ENCODE measurements around the gene ADM. TPM values are rescaled to one million over a fixed set of nuclear protein-coding genes. Genes with fewer than 3 reads are reported as not detected.

Gene ADM
- total and polyA plus RNA-seq, 12 donors, result 3.6 to 55.7 (median 15.8) TPM

DNA sequence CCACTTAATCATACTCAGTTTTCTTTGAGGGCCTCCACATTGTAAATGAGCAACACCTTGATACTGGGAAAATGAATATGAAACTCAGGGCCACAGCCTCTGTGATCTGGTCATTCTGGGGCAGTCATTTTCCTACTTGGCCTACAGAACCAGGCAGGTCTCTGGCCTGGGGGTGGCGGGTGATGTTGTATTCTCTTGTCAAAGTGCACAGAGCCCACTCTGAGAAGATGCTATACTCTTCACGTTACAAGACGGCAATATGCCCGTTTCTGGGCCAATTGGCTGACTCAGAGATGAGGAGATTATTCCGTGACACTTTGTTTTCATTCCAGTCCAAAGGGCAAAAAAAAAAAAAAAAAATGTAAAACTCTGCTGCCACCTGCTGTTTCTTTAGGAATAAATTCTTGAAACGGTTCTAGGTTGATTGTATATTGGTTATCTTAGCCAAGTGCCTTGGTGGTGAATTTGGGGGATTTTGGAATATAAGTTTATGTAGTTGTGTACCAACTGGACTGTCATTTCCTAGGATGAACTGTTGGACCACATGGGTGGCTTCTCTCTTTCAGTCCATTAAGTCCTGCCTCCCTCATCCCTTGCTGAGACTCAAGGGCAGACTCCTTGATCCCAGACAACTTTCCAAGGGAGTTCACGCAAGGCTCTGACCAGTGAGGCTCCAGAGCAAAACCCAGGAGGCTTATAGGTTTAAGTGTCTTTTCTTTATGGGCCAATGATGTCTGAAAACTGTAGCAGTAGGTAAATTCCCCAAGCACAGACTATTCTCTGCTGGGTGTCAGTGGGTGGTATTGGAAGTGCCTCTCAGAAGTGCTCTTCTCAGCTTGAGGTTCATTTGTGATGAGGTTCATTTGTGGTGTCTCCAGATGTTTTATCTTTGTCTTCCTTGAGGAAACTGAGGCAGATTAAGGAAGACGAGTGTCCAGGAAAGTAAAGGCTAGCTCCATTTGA, 18.2 kb downstream of the ADM start:
- Histone ChIP-seq H3K4me3 (no peak overlapping the region), H3K27ac (peak overlapping the region in 2 of 5 donors; percentile 57 to 58), H3K9me3 (replicated peaks in 1 of 3) (no peaks in the 10 kb centered on the region), H3K36me3 (replicated peaks in 1 of 2) (no peaks in the 10 kb centered on the region), H3K4me1 (replicated peaks in 1 of 2) (peaks cover 28 to 54% of the 10 kb centered on the region in 2 donors), H3K27me3 (no peaks in the 10 kb centered on the region)
- TF ChIP-seq, protein P1, sequence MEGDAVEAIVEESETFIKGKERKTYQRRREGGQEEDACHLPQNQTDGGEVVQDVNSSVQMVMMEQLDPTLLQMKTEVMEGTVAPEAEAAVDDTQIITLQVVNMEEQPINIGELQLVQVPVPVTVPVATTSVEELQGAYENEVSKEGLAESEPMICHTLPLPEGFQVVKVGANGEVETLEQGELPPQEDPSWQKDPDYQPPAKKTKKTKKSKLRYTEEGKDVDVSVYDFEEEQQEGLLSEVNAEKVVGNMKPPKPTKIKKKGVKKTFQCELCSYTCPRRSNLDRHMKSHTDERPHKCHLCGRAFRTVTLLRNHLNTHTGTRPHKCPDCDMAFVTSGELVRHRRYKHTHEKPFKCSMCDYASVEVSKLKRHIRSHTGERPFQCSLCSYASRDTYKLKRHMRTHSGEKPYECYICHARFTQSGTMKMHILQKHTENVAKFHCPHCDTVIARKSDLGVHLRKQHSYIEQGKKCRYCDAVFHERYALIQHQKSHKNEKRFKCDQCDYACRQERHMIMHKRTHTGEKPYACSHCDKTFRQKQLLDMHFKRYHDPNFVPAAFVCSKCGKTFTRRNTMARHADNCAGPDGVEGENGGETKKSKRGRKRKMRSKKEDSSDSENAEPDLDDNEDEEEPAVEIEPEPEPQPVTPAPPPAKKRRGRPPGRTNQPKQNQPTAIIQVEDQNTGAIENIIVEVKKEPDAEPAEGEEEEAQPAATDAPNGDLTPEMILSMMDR (IDR thresholded peaks at IDR 0.05), result peak; percentile 22 to 84 (median 66)
- no peak for TF ChIP-seq POLR2A (IDR thresholded peaks at IDR 0.05)
- 19 to 26% (median 24%) methylated on average over 8 of the region's 8 CpGs for WGBS, 4 donors
- intact Hi-C loops (cut with DNase I), result no loop called here
- DNase-seq, result peak; percentile 69 to 89 (median 77)

DNA sequence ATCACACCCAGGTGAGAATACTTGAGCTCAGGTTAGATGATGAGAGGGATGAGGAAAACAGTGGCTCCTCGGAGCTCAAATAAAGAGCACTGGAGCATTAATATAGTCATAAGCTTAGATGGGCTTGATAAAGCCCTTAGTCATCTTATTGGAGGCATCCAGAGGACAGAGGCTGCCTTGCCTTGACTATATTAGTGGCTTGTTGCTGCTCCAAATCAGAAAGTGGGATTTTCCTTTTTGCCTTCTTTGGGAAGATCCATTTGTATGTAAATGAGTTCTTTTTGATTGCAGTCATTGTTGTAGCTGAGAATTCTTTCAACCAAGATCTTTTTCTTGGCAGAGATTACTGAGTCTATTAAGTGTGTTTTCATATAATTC, 18.9 kb downstream of the ADM start:
- intact Hi-C loops (cut with DNase I), result no loop called here
- Histone ChIP-seq H3K36me3 (replicated peaks in 1 of 2) (no peaks in the 10 kb centered on the region), H3K4me1 (replicated peaks in 1 of 2) (peaks cover 35 to 60% of the 10 kb centered on the region in 2 donors), H3K27ac (no peak overlapping the region), H3K4me3 (no peak overlapping the region), H3K9me3 (replicated peaks in 1 of 3) (no peaks in the 10 kb centered on the region), H3K27me3 (no peaks in the 10 kb centered on the region)
- 26 to 45% (median 34%) methylated on average over 1 of the region's 1 CpG for WGBS, 4 donors
- TF ChIP-seq, protein P1 (IDR thresholded peaks at IDR 0.05), result no peak
- no peak for TF ChIP-seq POLR2A (IDR thresholded peaks at IDR 0.05)
- DNase-seq, result no peak

DNA sequence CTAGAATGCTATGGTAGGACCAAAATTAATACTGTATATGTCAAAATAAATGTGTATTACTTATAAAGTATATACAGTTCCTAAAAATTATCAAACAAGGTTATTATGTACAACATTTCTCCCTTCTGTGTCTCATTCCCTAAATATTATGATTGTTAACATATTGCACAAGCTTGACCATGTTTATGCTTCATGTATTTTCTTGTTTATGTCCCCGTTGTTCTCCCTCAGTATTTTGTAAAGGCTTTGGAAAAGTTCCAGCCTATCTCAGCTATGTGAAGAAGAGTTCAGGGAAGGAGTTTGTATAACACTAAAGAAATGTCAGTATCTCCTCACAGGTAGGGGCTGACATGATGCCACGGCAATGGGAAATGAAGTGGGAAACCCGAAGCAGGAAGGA, 19.6 kb downstream of the ADM start:
- no peaks in the 10 kb centered on the region for H3K27me3 ChIP-seq
- H3K9me3 ChIP-seq (replicated peaks in 1 of 3), result no peaks in the 10 kb centered on the region
- peaks cover 41 to 67% of the 10 kb centered on the region in 2 donors for H3K4me1 ChIP-seq (replicated peaks in 1 of 2)
- no peak for DNase-seq
- TF ChIP-seq, protein P1 (IDR thresholded peaks at IDR 0.05), result no peak
- no peak for TF ChIP-seq POLR2A (IDR thresholded peaks at IDR 0.05)
- intact Hi-C loops (cut with DNase I), result no loop called here
- no peaks in the 10 kb centered on the region for H3K36me3 ChIP-seq (replicated peaks in 1 of 2)
- WGBS, 4 donors, result 80 to 83% (median 82%) methylated on average over 3 of the region's 3 CpGs
- no peak overlapping the region for H3K4me3 ChIP-seq
- peak overlapping the region in 1 of 5 donors; percentile 76 for H3K27ac ChIP-seq

DNA sequence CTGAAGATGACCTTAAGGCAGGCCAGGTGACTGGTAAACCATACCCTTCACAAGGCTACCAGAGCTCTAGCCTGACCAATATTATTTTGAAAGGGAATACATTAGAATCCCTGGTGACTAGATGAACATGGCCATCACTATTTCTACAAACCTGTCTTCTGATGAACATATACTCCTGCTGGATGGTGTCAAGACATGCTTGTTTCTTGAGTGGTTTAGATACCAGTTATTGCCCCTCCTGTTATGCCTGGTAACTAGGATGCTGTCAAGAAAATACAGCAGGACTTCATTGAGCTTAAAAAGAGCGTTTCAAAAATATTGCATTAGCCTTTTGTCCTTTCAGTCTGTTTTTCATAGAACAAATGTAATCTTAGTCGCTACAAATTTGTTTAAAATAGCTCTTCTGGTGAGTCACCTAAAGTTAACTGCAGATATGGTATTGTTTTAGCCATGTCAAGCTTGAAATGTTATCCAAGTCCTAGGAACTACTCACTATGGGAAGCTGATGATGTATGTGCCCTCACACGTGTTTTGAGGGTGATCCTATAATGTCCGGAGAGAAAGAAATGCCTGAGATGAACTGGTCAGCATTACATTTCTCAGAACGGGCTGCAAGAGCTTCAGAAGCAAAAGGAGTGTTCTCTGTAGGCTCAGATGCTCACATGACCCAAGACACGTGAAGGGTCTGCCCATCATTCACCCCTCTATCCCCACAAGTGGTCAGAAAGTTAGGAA, 20.6 kb downstream of the ADM start:
- no peaks in the 10 kb centered on the region for H3K9me3 ChIP-seq (replicated peaks in 1 of 3)
- H3K4me3 ChIP-seq, result no peak overlapping the region
- H3K36me3 ChIP-seq (replicated peaks in 1 of 2), result no peaks in the 10 kb centered on the region
- 31 to 47% (median 41%) methylated on average over 6 of the region's 6 CpGs for WGBS, 4 donors
- DNase-seq, result no peak
- intact Hi-C loops (cut with DNase I), result no loop called here
- H3K27ac ChIP-seq, result peak overlapping the region in 4 of 5 donors; percentile 30 to 87 (median 73)
- no peak for TF ChIP-seq POLR2A (IDR thresholded peaks at IDR 0.05)
- TF ChIP-seq, protein P1 (IDR thresholded peaks at IDR 0.05), result no peak
- H3K4me1 ChIP-seq (replicated peaks in 1 of 2), result peaks cover 41 to 67% of the 10 kb centered on the region in 2 donors
- no peaks in the 10 kb centered on the region for H3K27me3 ChIP-seq
